ENCODE data around the gene DNAJB13.

GRCh38 chr11:73931951-73932350 is 18.9 kb upstream of the DNAJB13 start:
- TF ChIP-seq ZNF280D (tag by site-specific recombination; IDR thresholded peaks at IDR 0.05) (no peak), CTCF (tag by site-specific recombination; IDR thresholded peaks at IDR 0.05) (no peak), ZNF341 (tag by site-specific recombination; IDR thresholded peaks at IDR 0.05; ENCODE audit: low read depth) (no peak), ZNF610 (tag by site-specific recombination; IDR thresholded peaks at IDR 0.05; ENCODE audit: borderline replicate concordance) (no peak), PATZ1 (tag by site-specific recombination; IDR thresholded peaks at IDR 0.05) (no peak), ZNF76 (tag by site-specific recombination; IDR thresholded peaks at IDR 0.05; ENCODE audit: borderline replicate concordance, low read depth) (no peak), GLIS2 (tag by site-specific recombination; IDR thresholded peaks at IDR 0.05) (no peak), ZFP69B (tag by site-specific recombination; IDR thresholded peaks at IDR 0.05) (no peak), ZBTB44 (tag by site-specific recombination; IDR thresholded peaks at IDR 0.05) (no peak), ZNF146 (tag by site-specific recombination; IDR thresholded peaks at IDR 0.05) (no peak), ZNF202 (tag by site-specific recombination; IDR thresholded peaks at IDR 0.05; ENCODE audit: borderline replicate concordance) (no peak)
- TF ChIP-seq, protein P1, sequence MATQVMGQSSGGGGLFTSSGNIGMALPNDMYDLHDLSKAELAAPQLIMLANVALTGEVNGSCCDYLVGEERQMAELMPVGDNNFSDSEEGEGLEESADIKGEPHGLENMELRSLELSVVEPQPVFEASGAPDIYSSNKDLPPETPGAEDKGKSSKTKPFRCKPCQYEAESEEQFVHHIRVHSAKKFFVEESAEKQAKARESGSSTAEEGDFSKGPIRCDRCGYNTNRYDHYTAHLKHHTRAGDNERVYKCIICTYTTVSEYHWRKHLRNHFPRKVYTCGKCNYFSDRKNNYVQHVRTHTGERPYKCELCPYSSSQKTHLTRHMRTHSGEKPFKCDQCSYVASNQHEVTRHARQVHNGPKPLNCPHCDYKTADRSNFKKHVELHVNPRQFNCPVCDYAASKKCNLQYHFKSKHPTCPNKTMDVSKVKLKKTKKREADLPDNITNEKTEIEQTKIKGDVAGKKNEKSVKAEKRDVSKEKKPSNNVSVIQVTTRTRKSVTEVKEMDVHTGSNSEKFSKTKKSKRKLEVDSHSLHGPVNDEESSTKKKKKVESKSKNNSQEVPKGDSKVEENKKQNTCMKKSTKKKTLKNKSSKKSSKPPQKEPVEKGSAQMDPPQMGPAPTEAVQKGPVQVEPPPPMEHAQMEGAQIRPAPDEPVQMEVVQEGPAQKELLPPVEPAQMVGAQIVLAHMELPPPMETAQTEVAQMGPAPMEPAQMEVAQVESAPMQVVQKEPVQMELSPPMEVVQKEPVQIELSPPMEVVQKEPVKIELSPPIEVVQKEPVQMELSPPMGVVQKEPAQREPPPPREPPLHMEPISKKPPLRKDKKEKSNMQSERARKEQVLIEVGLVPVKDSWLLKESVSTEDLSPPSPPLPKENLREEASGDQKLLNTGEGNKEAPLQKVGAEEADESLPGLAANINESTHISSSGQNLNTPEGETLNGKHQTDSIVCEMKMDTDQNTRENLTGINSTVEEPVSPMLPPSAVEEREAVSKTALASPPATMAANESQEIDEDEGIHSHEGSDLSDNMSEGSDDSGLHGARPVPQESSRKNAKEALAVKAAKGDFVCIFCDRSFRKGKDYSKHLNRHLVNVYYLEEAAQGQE (tag by site-specific recombination; IDR thresholded peaks at IDR 0.05), result no peak
- TF ChIP-seq, protein P2, sequence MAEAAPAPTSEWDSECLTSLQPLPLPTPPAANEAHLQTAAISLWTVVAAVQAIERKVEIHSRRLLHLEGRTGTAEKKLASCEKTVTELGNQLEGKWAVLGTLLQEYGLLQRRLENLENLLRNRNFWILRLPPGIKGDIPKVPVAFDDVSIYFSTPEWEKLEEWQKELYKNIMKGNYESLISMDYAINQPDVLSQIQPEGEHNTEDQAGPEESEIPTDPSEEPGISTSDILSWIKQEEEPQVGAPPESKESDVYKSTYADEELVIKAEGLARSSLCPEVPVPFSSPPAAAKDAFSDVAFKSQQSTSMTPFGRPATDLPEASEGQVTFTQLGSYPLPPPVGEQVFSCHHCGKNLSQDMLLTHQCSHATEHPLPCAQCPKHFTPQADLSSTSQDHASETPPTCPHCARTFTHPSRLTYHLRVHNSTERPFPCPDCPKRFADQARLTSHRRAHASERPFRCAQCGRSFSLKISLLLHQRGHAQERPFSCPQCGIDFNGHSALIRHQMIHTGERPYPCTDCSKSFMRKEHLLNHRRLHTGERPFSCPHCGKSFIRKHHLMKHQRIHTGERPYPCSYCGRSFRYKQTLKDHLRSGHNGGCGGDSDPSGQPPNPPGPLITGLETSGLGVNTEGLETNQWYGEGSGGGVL (tag by site-specific recombination; IDR thresholded peaks at IDR 0.05), result no peak

Data from HEK293 (cell line).